Stomach (tissue), 9 donors: ENCODE results near the gene TRAPPC13. TPM values are rescaled to one million over a fixed set of nuclear protein-coding genes. Genes with fewer than 3 reads are reported as not detected.
A peak's percentile ranks its signal among the peaks of the same experiment; 100 is the strongest.

ENCODE experiments used
- DNase-seq, 2 donors: peaks; one replicate each; pipeline versions ENCODE4 v3.0.0 to v3.0.0-alpha.2; 2013 to 2019
- H3K27ac ChIP-seq, 5 donors: fragments of 200-600 bp in 4 of 5; sonication (generic) in 4 of 5; one replicate each; pipeline ENCODE4 v1.5.1; 2013 to 2019; ENCODE audit warnings: mild to moderate bottlenecking in 1 of 5, moderate library complexity in 1 of 5
- H3K27me3 ChIP-seq, 3 donors: fragments of 200-600 bp; sonication (generic); one replicate each; pipeline ENCODE4 v1.5.1; 2017 to 2019; ENCODE audit warnings: mixed run types in 1 of 3
- H3K36me3 ChIP-seq, 4 donors: fragments of 200-600 bp; sonication (generic); 1 replicate in 3 of 4; 2 replicates in 1 of 4; pipeline ENCODE4 v1.5.1; 2016 to 2019
- H3K4me1 ChIP-seq, 4 donors: fragments of 200-600 bp; sonication (generic); one replicate each; pipeline ENCODE4 v1.5.1; 2016 to 2019
- H3K4me3 ChIP-seq, 4 donors: fragments of 200-600 bp; sonication (generic) in 3 of 4; one replicate each; pipeline ENCODE4 v1.5.1; 2016 to 2019; ENCODE audit warnings: mild to moderate bottlenecking in 1 of 4
- H3K9me3 ChIP-seq, 4 donors: fragments of 200-600 bp; sonication (generic); one replicate each; pipeline ENCODE4 v1.5.1; 2016 to 2019
- EP300 ChIP-seq: sonication (generic); formaldehyde crosslinking; IDR thresholded peaks from one replicate; pipeline ENCODE4 v1.6.1; 2017; ENCODE audit warnings: antibody characterized with exemption
- POLR2A ChIP-seq, 4 donors: fragments of 450-650 bp; IDR thresholded peaks; one replicate each; pipeline ENCODE4 v1.6.1; 2016; ENCODE audit warnings: antibody characterized with exemption in 4 of 4, control low read depth in 2 of 4, mild to moderate bottlenecking in 1 of 4, moderate library complexity in 1 of 4
- POLR2AphosphoS5 ChIP-seq, 3 donors: sonication (generic); formaldehyde crosslinking; IDR thresholded peaks; one replicate each; pipeline ENCODE4 v1.6.1; 2016; ENCODE audit warnings: antibody characterized with exemption in 3 of 3
- WGBS, 5 donors: extraction: QIAGEN DNeasy Blood & Tissue Kit in 3 of 5; methylation state at CpG; one replicate each; pipeline versions ENCODE4 v1.1.5 to v1.1.7; 2013 to 2018; 5-methylcytosine and 5-hydroxymethylcytosine counted together
- intact Hi-C: fragments of 100-400 bp; cut with DNase I; formaldehyde crosslinking; loops from one replicate; pipeline ENCODE4 v1.15.1; 2023; ENCODE audit warnings: low total_unique reads
- polyA plus RNA-seq, 3 donors: library from polyadenylated mRNA; stranded (reverse); fragments of 200-250 nt; gene quantifications; one replicate each; pipeline ENCODE4 v1.2.3, GENCODE V29; 2013
- total RNA-seq, 5 donors: library from RNA; depleted of rRNA; stranded (reverse); fragments of >200 nt; gene quantifications; one replicate each; pipeline versions ENCODE4 v1.1.0 to v1.2.3, GENCODE V29; 2014 to 2016
- TF ChIP-seq, protein P1 (sequence below), 7 experiments: fragments of 450-650 bp in 4 of 7; fragments of 200-600 bp in 3 of 7; sonication (generic) in 3 of 7; IDR thresholded peaks; one replicate each; pipeline ENCODE4 v1.5.1; 2016 to 2019; ENCODE audit warnings: antibody characterized with exemption in 7 of 7, control low read depth in 2 of 7, mild to moderate bottlenecking in 1 of 7
- donor health status: healthy with polysubstance abuse.
- donor health status: Bipolar disorder and iron deficiency.
- donor health status: healthy.

Gene TRAPPC13
- total and polyA plus RNA-seq, 8 donors, result 8.2 to 42.8 (median 12.3) TPM

DNA sequence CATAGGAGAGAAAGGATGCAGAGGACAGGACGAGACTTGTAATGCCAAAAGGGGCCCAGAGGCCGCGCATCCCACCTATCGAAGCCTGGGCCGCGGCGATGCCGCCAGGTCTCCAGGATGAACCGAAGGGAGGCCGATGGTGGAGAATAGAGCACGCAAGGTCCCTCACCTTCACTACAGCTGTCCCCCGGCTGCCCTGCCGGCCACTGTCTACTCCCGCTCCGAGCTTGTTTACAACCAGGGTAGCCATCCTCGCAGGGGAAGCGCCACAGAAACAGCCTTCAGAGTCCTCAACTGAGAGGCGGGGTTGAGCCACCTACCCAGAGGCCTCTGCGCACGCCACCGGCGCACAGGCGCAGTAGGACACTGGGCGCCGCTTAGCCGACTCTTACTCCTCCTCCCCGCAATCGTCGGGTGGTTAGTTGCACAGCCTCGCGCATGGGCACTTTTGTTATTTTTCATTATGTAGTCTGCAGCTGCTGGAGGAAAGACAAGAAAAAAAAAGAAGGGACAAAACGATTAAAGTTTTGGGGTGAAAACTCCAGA, 729 bp upstream of the TRAPPC13 start, which contains the start of gene TRIM23:
TRIM23 (minus strand) TSS at position 309 of the 546 bp plus-strand sequence; CDS start at position 250, 59 bp downstream.
- Histone ChIP-seq H3K4me3 (peak within 1 kb of the TSS; percentile 74 to 96 (median 84)), H3K27ac (peak within 1 kb of the TSS; percentile 39 to 87 (median 84)), H3K36me3 (peaks cover 0 to 8% (median 5%) of the 10 kb centered on the region in 4 donors), H3K27me3 (no peaks in the 10 kb centered on the region), H3K4me1 (peaks cover 28 to 49% (median 39%) of the 10 kb centered on the region in 4 donors), H3K9me3 (no peaks in the 10 kb centered on the region)
- peak; percentile 91 to 98 for DNase-seq
- TF ChIP-seq EP300 (no peak), POLR2AphosphoS5 (IDR thresholded peaks at IDR 0.05) (peak in 2 of 3 donors; percentile 46 to 70)
- TF ChIP-seq, protein P1, sequence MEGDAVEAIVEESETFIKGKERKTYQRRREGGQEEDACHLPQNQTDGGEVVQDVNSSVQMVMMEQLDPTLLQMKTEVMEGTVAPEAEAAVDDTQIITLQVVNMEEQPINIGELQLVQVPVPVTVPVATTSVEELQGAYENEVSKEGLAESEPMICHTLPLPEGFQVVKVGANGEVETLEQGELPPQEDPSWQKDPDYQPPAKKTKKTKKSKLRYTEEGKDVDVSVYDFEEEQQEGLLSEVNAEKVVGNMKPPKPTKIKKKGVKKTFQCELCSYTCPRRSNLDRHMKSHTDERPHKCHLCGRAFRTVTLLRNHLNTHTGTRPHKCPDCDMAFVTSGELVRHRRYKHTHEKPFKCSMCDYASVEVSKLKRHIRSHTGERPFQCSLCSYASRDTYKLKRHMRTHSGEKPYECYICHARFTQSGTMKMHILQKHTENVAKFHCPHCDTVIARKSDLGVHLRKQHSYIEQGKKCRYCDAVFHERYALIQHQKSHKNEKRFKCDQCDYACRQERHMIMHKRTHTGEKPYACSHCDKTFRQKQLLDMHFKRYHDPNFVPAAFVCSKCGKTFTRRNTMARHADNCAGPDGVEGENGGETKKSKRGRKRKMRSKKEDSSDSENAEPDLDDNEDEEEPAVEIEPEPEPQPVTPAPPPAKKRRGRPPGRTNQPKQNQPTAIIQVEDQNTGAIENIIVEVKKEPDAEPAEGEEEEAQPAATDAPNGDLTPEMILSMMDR (IDR thresholded peaks at IDR 0.05), result no peak
- 0 to 1% (median 0%) methylated on average over 24 to 32 of the region's 32 CpGs for WGBS, 5 donors
- intact Hi-C loops, result no loop called here

DNA sequence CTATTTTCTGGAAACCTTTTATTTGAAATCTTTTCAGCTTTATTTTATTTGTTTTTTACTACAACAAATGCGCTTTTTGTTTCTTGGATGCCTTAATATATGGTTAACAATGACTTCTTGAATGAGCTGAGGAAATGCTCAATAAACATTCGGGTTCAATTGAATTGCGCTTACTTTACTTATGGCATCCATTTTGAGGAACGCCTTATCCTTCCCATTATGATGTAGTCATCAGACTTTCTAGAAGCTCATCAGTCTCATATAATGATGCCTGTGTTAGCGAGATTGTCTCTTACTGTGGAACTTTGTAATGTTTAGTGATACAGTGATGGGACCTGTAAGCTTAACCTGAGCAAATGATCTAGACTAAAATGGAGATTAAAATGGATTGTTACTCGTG, 916 bp downstream of the TRAPPC13 start:
- intact Hi-C loops, result no loop called here
- Histone ChIP-seq H3K9me3 (no peaks in the 10 kb centered on the region), H3K27me3 (no peaks in the 10 kb centered on the region), H3K27ac (peak overlapping the region in 3 of 5 donors; percentile 77 to 87 (median 84)), H3K36me3 (peaks cover 0 to 18% (median 16%) of the 10 kb centered on the region in 4 donors), H3K4me3 (peak overlapping the region; percentile 74 to 96 (median 84)), H3K4me1 (peaks cover 28 to 51% (median 38%) of the 10 kb centered on the region in 4 donors)
- TF ChIP-seq POLR2A (IDR thresholded peaks at IDR 0.05) (no peak), POLR2AphosphoS5 (IDR thresholded peaks at IDR 0.05) (no peak), EP300 (no peak)
- TF ChIP-seq, protein P1 (IDR thresholded peaks at IDR 0.05), result no peak
- peak in 1 of 2 donors; percentile 7 for DNase-seq
- WGBS, 5 donors, result 45 to 63% (median 50%) methylated on average over 6 of the region's 6 CpGs

DNA sequence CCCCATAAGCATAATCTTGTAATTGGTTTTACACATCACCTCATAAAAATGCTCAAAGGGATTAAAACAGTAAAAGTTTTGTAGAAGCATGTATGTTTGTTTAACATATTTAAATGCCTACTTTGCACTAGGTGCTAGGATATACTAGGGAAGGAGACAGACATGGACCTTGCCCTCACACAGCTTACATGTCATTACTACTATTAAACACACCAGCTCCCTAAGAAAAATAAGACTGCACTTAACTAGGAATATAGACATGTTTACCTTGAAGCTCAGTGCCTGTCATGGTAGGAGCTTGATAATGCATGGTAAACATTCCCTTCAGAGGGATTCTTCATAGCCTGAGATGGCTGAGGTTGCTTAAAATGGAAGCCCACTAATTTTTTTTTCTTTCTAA, 6.2 kb downstream of the TRAPPC13 start:
- Histone ChIP-seq H3K9me3 (no peaks in the 10 kb centered on the region), H3K27me3 (no peaks in the 10 kb centered on the region), H3K4me3 (no peak overlapping the region), H3K27ac (no peak overlapping the region), H3K4me1 (peaks cover 6 to 16% (median 8%) of the 10 kb centered on the region in 4 donors), H3K36me3 (peaks cover 0 to 27% (median 19%) of the 10 kb centered on the region in 4 donors)
- intact Hi-C loops, result no loop called here
- DNase-seq, result no peak
- TF ChIP-seq, protein P1 (IDR thresholded peaks at IDR 0.05), result no peak

DNA sequence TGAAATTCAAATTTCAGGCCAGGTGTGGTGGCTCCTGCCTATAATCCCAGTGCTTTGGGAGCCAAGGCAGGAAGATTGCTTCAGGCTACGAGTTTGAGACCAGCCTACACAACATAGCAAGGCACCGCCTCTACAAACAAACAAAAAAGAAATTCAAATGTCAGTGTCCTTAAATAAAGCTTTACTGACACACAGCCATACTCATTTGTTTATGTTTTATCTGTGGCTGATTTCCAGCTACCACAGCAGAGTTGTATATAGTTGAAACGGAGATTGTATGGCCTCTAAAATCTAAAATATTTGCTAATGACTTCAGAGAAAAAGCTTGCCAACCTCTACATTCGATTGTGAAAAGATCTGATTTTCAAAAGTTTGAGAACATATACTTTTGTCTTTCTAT, 15.4 kb downstream of the TRAPPC13 start:
- TF ChIP-seq, protein P1 (IDR thresholded peaks at IDR 0.05), result no peak
- TF ChIP-seq EP300 (no peak), POLR2A (IDR thresholded peaks at IDR 0.05) (no peak), POLR2AphosphoS5 (IDR thresholded peaks at IDR 0.05) (no peak)
- H3K27me3 ChIP-seq, result no peaks in the 10 kb centered on the region
- WGBS, 5 donors, result 79 to 88% (median 85%) methylated on average over 4 of the region's 4 CpGs
- H3K9me3 ChIP-seq, result no peaks in the 10 kb centered on the region
- H3K27ac ChIP-seq, result no peak overlapping the region
- no peak overlapping the region for H3K4me3 ChIP-seq
- intact Hi-C loops, result no loop called here
- peaks cover 26 to 81% (median 59%) of the 10 kb centered on the region in 4 donors for H3K36me3 ChIP-seq
- DNase-seq, result no peak
- no peaks in the 10 kb centered on the region for H3K4me1 ChIP-seq
